ENCODE data around the gene ZNF564.
"Not testable (repeated sequence)": the region's sequence is repeated elsewhere in the genome, so short reads cannot be mapped to it uniquely, and the experiment has no call there.

Gene ZNF564

DNA sequence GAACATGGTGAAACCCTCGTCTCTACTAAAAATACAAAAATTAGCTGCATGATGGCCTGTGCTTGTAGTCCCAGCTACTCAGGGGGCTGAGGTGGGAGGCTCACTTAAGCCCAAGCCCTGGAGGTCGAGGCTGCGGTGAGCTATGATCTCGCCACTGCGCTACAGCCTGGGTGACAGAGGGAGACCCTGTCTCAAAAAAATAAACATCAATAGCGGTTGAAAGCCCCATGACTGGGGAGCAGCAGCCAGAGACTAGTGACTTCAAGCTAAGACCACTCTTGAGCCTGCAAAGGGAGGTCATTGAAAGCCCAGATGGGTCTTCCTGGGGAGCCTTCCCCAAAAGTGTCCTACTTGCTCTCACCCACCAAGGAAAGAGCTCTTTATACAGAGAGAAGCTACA lies 54.8 kb downstream of the ZNF564 start:
- DNase-seq (ENCODE audit: low spot score): no peak

GRCh38 chr19:12495002-12495802 lies 56.1 kb downstream of the ZNF564 start:
- peak; percentile 92 for DNase-seq (ENCODE audit: low spot score)

DNA sequence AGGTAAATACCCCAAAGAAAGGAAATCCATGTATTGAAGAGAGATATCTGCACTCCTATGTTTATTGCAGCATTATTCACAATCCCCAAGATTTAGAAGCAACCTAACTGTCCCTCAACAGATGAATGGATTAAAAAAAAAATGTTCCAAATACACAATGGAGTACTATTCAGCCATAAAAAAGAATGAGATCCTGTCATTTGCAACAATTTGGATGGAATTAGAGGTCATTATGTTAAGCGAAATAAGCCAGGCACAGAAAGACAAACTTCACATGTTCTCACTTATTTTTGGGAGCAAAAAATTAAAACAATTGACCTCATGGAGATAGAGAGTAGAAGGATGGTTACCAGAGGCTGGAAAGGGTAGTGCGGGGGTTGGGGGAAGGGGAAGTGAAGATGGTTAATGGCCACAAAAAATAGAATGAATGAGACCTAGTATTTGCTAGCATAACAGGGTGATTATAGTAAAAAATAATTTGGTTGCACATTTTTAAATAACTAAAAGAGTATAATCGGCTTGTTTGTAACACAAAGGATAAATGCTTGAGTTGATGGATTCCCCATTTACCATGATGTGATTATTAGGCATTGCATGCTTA lies 56.9 kb downstream of the ZNF564 start:
- DNase-seq (ENCODE audit: low spot score): no peak

- not testable (repeated sequence) for DNase-seq (ENCODE audit: low spot score)
Measured at GRCh38 chr19:12486265-12486783, 65.0 kb downstream of the ZNF564 start.

DNA sequence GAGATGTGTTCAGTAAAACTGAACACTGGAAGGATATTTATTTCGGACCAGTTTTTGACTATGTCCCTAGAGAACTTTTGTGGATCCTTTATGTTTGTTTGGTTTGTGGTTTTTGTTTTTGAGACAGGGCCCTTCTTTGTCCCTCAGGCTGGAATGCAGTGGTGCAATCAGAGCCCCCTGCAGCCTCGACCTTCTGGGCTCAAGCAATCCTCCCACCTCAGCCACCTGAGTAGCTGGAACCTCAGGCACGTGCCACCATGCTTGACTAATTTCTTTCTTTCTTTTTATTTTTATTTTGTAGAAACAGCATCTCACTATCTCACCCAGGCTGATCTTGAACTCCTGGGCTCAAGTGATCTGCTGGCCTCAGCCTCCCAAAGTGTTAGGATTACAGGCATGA lies 65.7 kb downstream of the ZNF564 start:
- no peak for DNase-seq (ENCODE audit: low spot score)

DNA sequence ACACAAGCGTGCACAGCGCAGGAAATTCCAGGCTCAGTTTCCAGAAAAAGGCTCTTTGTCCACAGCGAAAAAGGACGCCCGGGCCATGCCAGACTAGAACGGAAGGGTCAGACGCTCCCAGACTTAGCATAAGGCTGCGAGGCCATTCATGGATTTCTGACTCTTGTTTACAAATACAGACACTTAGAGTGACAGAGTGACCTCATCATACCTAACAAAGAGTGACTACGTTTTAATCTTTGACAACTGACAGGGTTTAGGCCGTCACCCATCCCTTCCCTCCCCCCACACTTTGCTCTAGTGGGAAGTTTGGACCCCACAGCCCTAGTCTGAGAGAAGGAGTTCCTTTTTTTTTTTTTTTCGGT lies 66.2 kb downstream of the ZNF564 start:
- no peak for DNase-seq (ENCODE audit: low spot score)

DNA sequence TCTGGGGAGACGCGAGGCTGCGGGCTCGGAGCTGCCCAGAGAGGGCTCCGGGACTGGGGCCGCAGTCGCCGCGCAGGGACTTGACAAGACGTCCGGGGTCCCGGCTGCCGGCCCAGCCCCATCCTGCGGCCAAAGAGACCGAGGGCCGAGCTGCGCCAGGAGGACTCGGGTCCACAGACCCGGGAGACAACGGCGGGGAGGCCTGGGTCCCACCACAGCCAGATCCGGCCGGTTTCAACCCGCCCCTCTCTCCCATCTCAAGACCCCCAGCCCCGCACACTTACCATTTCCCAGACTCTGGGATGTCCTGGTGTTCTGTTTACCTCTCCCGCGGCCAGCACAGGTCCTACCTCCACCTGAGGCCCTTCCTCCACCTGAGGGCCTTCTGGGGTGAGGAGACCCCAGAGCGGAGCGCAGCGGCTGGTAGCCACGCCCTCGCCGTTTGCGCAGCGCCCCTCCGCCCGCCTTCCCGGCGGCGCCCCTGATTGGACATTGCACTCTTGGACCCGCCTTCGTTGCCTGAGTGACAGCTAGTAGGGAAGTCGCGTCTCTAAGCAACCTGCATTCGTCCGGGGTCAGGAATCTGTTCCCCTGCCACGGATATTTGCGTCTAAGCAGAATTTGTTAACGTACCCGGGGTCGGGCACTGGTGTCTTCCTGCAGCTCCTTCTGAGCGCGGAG lies 66.8 kb downstream of the ZNF564 start, which contains the start of gene ZNF709:
Gene ZNF709 (minus strand): TSS at position 446 of the 681 bp plus-strand sequence. CDS start 159 bp downstream, at position 287.
- peak; percentile 92 for DNase-seq (ENCODE audit: low spot score)

- peak; percentile 11 for DNase-seq (ENCODE audit: low spot score)
Measured at GRCh38 chr19:12484011-12484370, 67.3 kb downstream of the ZNF564 start.

DNA sequence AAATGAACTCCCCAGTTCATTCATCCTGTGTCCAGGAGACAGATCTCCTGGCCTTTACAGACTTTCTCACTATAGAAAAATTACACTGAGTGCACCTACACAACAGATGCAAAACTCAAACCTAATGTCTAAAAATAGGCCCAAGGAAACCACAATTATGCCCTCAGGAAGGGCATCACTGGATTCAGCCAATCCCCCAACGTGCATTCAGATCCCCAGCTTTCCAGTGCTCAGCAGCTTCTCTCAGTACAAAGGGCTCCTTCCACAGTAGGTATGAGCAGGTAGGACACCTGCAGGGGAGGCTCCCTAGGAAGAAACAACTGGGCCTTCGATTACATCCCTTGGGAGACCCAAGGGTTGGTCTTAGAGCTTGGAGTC lies 68.8 kb downstream of the ZNF564 start:
- DNase-seq (ENCODE audit: low spot score): no peak

- no peak for DNase-seq (ENCODE audit: low spot score)
Measured at GRCh38 chr19:12481781-12482508, 69.3 kb downstream of the ZNF564 start.

DNA sequence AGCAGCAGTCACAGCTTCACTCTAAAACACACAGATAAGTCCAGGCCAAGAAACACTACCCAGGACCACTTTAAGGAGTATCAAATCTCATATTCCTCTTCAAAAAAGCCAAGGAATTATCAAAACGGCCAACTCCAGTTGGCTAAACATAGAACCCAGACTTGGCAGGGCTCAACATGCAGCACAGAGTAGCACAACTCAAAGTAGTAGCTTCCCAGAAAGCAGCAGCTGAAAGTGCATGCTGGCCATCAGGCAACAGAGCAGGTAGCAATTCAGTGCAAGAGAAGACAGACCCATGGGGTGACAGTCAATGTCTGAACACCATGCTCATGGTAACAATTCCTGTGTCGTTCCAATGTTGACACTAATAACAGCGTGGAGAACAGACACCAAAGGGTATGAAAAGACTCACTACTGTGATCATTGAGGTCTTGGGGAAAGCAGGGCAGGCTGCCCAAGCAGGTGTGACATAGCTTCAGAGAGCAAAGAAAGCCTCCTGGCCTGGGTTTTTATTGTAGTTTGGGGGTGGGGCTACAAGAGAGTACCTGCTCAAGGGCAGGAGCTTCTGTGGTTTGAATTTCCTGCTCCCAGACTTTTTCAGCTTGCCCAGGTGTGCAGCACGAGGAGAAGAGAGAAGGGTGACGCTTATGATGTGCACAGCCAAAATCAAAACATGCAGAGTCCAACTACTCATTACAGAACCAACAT lies 72.9 kb downstream of the ZNF564 start:
- DNase-seq (ENCODE audit: low spot score): no peak
